HepG2 (cell line): Measurements from ENCODE around the gene MMS19. TPM values are rescaled to one million over a fixed set of nuclear protein-coding genes. Genes with fewer than 3 reads are reported as not detected.

Experiments
- BCL6 ChIP-seq: IDR thresholded peaks from 2 replicates; pipeline ENCODE4 v1.6.1; 2016; ENCODE audit warnings: missing genetic modification reagents, missing compliant biosample characterization
- KMT2B ChIP-seq: IDR thresholded peaks from 2 replicates; pipeline ENCODE4 v1.6.1; 2016; ENCODE audit warnings: missing genetic modification reagents, missing compliant biosample characterization
- NFE2 ChIP-seq: sonication (generic); formaldehyde crosslinking; IDR thresholded peaks from 2 replicates; pipeline ENCODE4 v1.4.0; 2020; ENCODE audit warnings: missing genetic modification reagents
- SOX13 ChIP-seq, 3 experiments: fragments of 450-650 bp in 1 of 3; sonication (generic) in 1 of 3; formaldehyde crosslinking in 1 of 3; IDR thresholded peaks in 2 of 3; conservative IDR thresholded peaks in 1 of 3; 2 replicates each; pipeline versions ENCODE4 v1.5.0 to v1.6.1; 2016 to 2020; ENCODE audit warnings: antibody characterized with exemption in 1 of 3, mild to moderate bottlenecking in 1 of 3, missing compliant biosample characterization in 1 of 3, missing genetic modification reagents in 1 of 3, moderate library complexity in 1 of 3
- TGIF2 ChIP-seq: IDR thresholded peaks from 2 replicates; pipeline ENCODE4 v1.6.1; 2016; ENCODE audit warnings: control low read depth, missing compliant biosample characterization
- U2AF2 ChIP-seq: fragments of 200-400 bp; formaldehyde crosslinking; IDR thresholded peaks from 2 replicates; pipeline ENCODE4 v1.6.1; 2017; ENCODE audit warnings: low read depth, mild to moderate bottlenecking, low read length
- ZFAT ChIP-seq: sonication (generic); formaldehyde crosslinking; conservative IDR thresholded peaks from 2 replicates; pipeline ENCODE4 v1.8.1; 2023; ENCODE audit warnings: missing genetic modification reagents, inconsistent platforms
- ZNF282 ChIP-seq: fragments of 450-650 bp; IDR thresholded peaks from 2 replicates; pipeline ENCODE4 v1.6.1; 2018; ENCODE audit not compliant: partially characterized antibody
- ZNF333 ChIP-seq: sonication (generic); formaldehyde crosslinking; IDR thresholded peaks from 2 replicates; pipeline ENCODE4 v1.4.0; 2020; ENCODE audit warnings: mild to moderate bottlenecking, missing genetic modification reagents, borderline replicate concordance
- ZNF703 ChIP-seq: sonication (generic); formaldehyde crosslinking; IDR thresholded peaks from 2 replicates; pipeline ENCODE4 v1.5.1; 2020; ENCODE audit warnings: missing genetic modification reagents, mild to moderate bottlenecking, moderate library complexity, borderline replicate concordance
- polyA plus RNA-seq, 8 experiments: library from polyadenylated mRNA; depleted of rRNA in 3 of 8; stranded (reverse) in 7 of 8; unstranded in 1 of 8; fragments of >200 nt; fragmentation: Illumina TruSeq in 4 of 8; extraction: Trizol in 4 of 8; gene quantifications; 2 replicates each; pipeline versions ENCODE4 v1.2.1 to v1.2.3, GENCODE V29; 2011 to 2016; ENCODE audit warnings: low read depth in 4 of 8, missing spikeins in 1 of 8, mixed read lengths in 1 of 8; ENCODE audit not compliant: insufficient read depth in 1 of 8
- total RNA-seq, 5 experiments: library from RNA; depleted of rRNA; stranded (reverse); fragments of >200 nt; fragmentation: Illumina TruSeq; extraction: Trizol; gene quantifications; 2 replicates each; pipeline ENCODE4 v1.2.3, GENCODE V29; 2016; ENCODE audit warnings: low read depth in 1 of 5
- TF ChIP-seq, protein P1 (sequence below): IDR thresholded peaks from 2 replicates; pipeline ENCODE4 v1.6.1; 2016; ENCODE audit warnings: low read depth, missing genetic modification reagents, missing compliant biosample characterization
- TF ChIP-seq, protein P2 (sequence below): sonication (generic); formaldehyde crosslinking; IDR thresholded peaks from 2 replicates; pipeline ENCODE4 v1.8.1; 2023; ENCODE audit warnings: mild to moderate bottlenecking, missing genetic modification reagents
- TF ChIP-seq, protein P3 (sequence below): sonication (generic); formaldehyde crosslinking; IDR thresholded peaks from one replicate; pipeline ENCODE4 v1.5.1; 2020; ENCODE audit warnings: mild to moderate bottlenecking, missing genetic modification reagents; ENCODE audit errors: not compliant biosample characterization

MMS19 gene
- total and polyA plus RNA-seq, 2 of the 13 experiments (the other 11 are each of a cell fraction or from before 2014, with no cell fraction given) = 76.4 to 107 TPM

DNA sequence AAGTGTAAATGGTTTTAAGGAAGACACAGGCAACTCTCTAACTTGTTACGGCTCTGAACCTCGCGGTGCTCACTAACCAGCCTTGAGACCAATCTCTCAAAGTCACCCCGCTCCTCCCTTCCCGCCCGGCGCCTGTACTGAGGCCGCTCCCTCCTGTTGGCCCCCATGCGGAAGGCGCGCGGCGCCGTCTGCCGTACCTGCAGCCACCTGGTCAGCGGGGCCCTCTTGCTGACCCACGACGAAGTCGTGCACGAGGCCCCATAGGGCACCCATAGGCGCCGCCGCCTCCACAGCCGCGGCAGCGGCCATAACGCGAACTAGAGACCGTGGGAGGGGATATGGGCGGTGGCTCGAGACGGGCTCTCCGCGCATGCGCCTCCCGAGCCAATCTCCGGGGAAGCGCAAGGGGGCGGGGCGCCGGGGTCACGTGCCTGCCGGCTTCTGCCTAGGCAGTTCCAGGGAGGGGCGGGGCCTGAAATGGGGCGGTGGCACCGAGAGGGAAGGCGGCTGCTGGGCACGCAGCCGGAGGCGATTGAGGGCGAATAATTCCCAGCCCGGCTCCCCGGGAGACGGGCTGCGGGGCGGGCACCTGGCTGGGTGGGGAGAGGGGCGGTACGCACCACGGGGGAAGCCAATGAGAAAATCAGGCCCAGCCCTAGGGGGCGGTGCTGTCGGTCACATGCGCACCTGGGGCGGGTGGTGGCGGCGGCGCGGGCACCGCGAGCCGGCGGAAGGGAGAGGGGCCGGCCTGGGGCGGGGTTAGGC lies at the start of gene MMS19 (continued):
- TF ChIP-seq, protein P1, sequence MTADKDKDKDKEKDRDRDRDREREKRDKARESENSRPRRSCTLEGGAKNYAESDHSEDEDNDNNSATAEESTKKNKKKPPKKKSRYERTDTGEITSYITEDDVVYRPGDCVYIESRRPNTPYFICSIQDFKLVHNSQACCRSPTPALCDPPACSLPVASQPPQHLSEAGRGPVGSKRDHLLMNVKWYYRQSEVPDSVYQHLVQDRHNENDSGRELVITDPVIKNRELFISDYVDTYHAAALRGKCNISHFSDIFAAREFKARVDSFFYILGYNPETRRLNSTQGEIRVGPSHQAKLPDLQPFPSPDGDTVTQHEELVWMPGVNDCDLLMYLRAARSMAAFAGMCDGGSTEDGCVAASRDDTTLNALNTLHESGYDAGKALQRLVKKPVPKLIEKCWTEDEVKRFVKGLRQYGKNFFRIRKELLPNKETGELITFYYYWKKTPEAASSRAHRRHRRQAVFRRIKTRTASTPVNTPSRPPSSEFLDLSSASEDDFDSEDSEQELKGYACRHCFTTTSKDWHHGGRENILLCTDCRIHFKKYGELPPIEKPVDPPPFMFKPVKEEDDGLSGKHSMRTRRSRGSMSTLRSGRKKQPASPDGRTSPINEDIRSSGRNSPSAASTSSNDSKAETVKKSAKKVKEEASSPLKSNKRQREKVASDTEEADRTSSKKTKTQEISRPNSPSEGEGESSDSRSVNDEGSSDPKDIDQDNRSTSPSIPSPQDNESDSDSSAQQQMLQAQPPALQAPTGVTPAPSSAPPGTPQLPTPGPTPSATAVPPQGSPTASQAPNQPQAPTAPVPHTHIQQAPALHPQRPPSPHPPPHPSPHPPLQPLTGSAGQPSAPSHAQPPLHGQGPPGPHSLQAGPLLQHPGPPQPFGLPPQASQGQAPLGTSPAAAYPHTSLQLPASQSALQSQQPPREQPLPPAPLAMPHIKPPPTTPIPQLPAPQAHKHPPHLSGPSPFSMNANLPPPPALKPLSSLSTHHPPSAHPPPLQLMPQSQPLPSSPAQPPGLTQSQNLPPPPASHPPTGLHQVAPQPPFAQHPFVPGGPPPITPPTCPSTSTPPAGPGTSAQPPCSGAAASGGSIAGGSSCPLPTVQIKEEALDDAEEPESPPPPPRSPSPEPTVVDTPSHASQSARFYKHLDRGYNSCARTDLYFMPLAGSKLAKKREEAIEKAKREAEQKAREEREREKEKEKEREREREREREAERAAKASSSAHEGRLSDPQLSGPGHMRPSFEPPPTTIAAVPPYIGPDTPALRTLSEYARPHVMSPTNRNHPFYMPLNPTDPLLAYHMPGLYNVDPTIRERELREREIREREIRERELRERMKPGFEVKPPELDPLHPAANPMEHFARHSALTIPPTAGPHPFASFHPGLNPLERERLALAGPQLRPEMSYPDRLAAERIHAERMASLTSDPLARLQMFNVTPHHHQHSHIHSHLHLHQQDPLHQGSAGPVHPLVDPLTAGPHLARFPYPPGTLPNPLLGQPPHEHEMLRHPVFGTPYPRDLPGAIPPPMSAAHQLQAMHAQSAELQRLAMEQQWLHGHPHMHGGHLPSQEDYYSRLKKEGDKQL (CRISPR knock-in tag) = no peak
- TF ChIP-seq KMT2B (CRISPR knock-in tag) (peak; percentile 22; the same call in 1 of the 2 replicates), ZFAT (CRISPR knock-in tag) (no peak), NFE2 (no peak), ZNF333 (CRISPR knock-in tag) (0 out of 2 replicates have a peak, but pooled peaks have one; percentile 68), SOX13 (IDR thresholded peaks at IDR 0.05) (no peak; the same call in 1 of the 2 replicates), SOX13 (CRISPR knock-in tag; conservative IDR thresholded peaks at IDR 0.05 in 1 of 2, IDR thresholded peaks at IDR 0.05 in 1 of 2) (no peak; a peak in 1 of 4 replicates), TGIF2 (CRISPR knock-in tag) (no peak), BCL6 (no peak), U2AF2 (no peak), ZNF282 (no peak), ZNF703 (CRISPR knock-in tag) (no peak)
- TF ChIP-seq, protein P2, sequence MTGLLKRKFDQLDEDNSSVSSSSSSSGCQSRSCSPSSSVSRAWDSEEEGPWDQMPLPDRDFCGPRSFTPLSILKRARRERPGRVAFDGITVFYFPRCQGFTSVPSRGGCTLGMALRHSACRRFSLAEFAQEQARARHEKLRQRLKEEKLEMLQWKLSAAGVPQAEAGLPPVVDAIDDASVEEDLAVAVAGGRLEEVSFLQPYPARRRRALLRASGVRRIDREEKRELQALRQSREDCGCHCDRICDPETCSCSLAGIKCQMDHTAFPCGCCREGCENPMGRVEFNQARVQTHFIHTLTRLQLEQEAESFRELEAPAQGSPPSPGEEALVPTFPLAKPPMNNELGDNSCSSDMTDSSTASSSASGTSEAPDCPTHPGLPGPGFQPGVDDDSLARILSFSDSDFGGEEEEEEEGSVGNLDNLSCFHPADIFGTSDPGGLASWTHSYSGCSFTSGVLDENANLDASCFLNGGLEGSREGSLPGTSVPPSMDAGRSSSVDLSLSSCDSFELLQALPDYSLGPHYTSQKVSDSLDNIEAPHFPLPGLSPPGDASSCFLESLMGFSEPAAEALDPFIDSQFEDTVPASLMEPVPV = no peak
- TF ChIP-seq, protein P3, sequence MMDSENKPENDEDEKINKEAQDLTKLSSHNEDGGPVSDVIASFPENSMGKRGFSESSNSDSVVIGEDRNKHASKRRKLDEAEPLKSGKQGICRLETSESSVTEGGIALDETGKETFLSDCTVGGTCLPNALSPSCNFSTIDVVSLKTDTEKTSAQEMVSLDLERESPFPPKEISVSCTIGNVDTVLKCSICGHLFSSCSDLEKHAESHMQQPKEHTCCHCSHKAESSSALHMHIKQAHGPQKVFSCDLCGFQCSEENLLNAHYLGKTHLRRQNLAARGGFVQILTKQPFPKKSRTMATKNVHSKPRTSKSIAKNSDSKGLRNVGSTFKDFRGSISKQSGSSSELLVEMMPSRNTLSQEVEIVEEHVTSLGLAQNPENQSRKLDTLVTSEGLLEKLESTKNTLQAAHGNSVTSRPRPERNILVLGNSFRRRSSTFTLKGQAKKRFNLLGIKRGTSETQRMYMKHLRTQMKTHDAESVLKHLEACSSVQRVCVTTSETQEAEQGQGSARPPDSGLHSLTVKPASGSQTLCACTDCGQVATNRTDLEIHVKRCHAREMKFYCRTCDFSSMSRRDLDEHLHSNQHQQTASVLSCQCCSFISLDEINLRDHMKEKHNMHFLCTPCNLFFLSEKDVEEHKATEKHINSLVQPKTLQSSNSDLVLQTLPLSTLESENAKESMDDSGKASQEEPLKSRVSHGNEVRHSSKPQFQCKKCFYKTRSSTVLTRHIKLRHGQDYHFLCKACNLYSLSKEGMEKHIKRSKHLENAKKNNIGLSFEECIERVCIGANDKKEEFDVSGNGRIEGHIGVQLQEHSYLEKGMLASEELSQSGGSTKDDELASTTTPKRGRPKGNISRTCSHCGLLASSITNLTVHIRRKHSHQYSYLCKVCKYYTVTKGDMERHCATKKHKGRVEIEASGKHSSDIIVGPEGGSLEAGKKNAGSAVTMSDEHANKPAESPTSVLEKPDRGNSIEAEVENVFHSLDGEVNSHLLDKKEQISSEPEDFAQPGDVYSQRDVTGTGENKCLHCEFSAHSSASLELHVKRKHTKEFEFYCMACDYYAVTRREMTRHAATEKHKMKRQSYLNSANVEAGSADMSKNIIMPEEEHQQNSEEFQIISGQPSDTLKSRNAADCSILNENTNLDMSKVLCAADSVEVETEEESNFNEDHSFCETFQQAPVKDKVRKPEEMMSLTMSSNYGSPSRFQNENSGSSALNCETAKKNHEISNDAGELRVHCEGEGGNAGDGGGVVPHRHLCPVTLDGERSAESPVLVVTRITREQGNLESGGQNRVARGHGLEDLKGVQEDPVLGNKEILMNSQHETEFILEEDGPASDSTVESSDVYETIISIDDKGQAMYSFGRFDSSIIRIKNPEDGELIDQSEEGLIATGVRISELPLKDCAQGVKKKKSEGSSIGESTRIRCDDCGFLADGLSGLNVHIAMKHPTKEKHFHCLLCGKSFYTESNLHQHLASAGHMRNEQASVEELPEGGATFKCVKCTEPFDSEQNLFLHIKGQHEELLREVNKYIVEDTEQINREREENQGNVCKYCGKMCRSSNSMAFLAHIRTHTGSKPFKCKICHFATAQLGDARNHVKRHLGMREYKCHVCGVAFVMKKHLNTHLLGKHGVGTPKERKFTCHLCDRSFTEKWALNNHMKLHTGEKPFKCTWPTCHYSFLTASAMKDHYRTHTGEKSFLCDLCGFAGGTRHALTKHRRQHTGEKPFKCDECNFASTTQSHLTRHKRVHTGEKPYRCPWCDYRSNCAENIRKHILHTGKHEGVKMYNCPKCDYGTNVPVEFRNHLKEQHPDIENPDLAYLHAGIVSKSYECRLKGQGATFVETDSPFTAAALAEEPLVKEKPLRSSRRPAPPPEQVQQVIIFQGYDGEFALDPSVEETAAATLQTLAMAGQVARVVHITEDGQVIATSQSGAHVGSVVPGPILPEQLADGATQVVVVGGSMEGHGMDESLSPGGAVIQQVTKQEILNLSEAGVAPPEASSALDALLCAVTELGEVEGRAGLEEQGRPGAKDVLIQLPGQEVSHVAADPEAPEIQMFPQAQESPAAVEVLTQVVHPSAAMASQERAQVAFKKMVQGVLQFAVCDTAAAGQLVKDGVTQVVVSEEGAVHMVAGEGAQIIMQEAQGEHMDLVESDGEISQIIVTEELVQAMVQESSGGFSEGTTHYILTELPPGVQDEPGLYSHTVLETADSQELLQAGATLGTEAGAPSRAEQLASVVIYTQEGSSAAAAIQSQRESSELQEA (CRISPR knock-in tag) = peak; percentile 48
